GM12891 (cell line): ENCODE data around the gene SLC22A17.

Experiments used
- DNase-seq: peaks from one replicate; pipeline ENCODE4 v3.0.0; 2011; ENCODE audit warnings: low spot score; ENCODE audit not compliant: insufficient read length
- FAIRE-seq: peaks from 2 replicates; lab custom pipeline; 2011; peaks lifted over from hg19 to GRCh38; lab: Jason Lieb, UNC
- PAX5 ChIP-seq: IDR thresholded peaks from 2 replicates; pipeline ENCODE4 v1.6.1; 2011; ENCODE audit warnings: low read length, moderate library complexity, mild to moderate bottlenecking; ENCODE audit not compliant: insufficient read depth, severe bottlenecking
- POLR2A ChIP-seq: IDR thresholded peaks from 2 replicates; pipeline ENCODE4 v1.6.1; 2011; ENCODE audit warnings: low read depth, low read length, control low read depth
- POLR2AphosphoS5 ChIP-seq: IDR thresholded peaks from 2 replicates; pipeline ENCODE4 v1.6.1; 2011; ENCODE audit warnings: low read depth, low read length, control low read depth
- POU2F2 ChIP-seq: IDR thresholded peaks from 2 replicates; pipeline ENCODE4 v1.6.1; 2011; ENCODE audit warnings: low read depth, mild to moderate bottlenecking, control low read depth, low read length, moderate library complexity
- SPI1 ChIP-seq: IDR thresholded peaks from 2 replicates; pipeline ENCODE4 v1.6.1; 2011; ENCODE audit warnings: low read depth, low read length, control low read depth
- TAF1 ChIP-seq: IDR thresholded peaks from 2 replicates; pipeline ENCODE4 v1.6.1; 2011; ENCODE audit warnings: low read depth, low read length, control low read depth

SLC22A17 gene

DNA sequence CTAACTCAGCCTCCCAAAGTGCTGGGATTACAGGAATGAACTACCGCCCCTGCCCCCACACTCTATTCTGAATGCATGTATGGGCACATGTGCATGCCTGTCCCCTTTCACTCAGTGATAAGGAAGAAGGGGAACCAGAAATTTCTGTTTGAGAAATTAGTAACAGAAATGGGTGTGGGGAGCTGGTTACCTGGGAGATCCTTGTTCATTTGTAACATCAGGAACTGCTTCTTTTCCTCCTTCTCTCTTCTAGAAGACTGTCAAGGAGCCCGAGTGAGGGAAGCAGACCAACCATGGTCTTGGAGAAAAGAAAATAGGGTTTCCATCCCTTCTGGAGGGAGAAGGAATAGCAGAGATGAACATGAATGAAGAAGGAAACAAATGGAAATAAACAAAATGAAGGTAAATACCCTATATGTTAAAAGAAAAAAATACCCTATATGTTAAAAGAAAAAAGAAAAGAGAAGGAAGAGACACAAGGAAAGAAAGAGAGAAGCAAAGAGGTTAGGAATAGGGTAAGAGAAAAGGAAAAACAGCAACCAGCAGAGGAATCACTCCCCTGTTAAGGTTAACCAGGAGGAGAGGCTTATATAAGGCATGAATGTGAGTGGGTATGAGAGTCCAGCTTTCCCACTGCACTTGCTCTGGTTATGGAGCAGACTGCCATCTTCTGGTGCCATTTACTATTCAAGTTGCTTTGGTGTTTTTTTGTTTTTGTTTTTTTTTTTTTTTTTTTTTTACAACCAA lies 53.3 kb downstream of the SLC22A17 start:
- DNase-seq (no peak), FAIRE-seq (no peak)
- no peak for TF ChIP-seq SPI1
- TF ChIP-seq TAF1 = no peak
- TF ChIP-seq POLR2AphosphoS5 = no peak

DNA sequence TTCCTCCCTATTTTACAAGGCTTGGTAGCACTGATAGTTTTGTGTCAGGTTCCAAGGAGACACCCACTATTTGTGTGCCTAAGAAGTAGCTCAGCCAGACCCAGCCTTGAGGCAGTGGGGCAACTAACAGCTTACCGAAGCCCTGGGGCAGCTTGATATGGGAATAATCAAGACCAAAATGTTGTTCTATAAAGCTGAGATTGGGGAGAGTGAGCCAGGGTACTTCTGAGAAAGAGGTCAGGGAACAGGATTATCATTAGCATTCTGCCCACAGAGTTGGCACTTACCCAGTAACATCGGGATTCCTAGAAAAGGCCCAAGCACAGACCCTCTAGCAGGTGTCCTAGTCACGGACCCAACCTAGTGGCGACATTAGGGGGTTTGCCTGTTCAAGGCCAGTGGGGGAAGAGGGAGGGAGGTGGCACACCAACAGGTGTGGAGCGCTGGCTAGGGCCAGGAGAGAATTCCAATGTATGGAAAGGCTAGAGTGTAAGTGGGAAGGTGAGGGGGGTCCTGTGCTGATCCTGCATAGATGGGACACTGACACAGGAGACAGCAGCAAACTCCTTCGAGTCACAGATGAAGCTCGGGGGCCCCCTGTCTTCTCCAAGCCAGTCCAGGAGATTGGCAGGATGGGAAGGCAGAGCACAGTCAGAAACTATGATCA lies 54.9 kb downstream of the SLC22A17 start:
- TF ChIP-seq PAX5 = no peak
- no peak for TF ChIP-seq SPI1
- no peak for TF ChIP-seq POU2F2
- no peak for TF ChIP-seq TAF1
- no peak for TF ChIP-seq POLR2A
- TF ChIP-seq POLR2AphosphoS5 = no peak
- DNase-seq (no peak), FAIRE-seq (no peak)

DNA sequence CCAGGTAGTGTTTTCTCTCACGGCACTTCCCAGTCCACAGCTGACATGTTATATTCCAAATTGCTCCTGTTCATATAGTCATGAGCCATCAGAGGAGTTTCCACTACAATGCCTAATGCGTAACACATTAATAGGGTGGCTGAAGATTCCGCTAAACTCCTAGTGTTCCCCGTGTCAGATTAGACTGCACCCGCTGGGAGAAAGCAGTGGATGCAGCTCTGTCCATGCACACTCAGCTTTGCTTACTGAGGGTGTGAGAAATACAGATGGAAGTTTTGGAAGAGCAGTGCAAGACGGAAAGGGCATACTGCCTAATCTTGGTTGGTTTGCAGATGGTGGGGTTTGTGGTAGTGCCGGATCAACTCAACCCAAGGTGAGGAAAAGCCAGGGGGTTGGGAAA lies 55.6 kb downstream of the SLC22A17 start:
- DNase-seq (no peak), FAIRE-seq (no peak)
- no peak for TF ChIP-seq POLR2A
- no peak for TF ChIP-seq POU2F2
- no peak for TF ChIP-seq PAX5
- no peak for TF ChIP-seq TAF1
- TF ChIP-seq POLR2AphosphoS5 = no peak
- no peak for TF ChIP-seq SPI1
